IMR-90 (cell line): ENCODE data around the gene TMCC3.

Experiments
- BHLHE40 ChIP-seq: fragments of 150-350 bp; IDR thresholded peaks from 2 replicates; pipeline ENCODE4 v1.6.1; 2016; ENCODE audit warnings: mild to moderate bottlenecking, low read depth, low read length
- CEBPB ChIP-seq: IDR thresholded peaks from 2 replicates; pipeline ENCODE4 v1.6.1; 2012; ENCODE audit warnings: low read depth, low read length, improper control_type of control experiment
- CHD1 ChIP-seq: IDR thresholded peaks from 2 replicates; pipeline ENCODE4 v1.6.1; 2012; ENCODE audit warnings: low read depth, low read length, improper control_type of control experiment
- MXI1 ChIP-seq: IDR thresholded peaks from 2 replicates; pipeline ENCODE4 v1.6.1; 2012; ENCODE audit warnings: low read depth, mild to moderate bottlenecking, low read length, moderate library complexity, borderline replicate concordance
- POLR2A ChIP-seq: IDR thresholded peaks from 2 replicates; pipeline ENCODE4 v1.6.1; 2012; ENCODE audit warnings: mild to moderate bottlenecking, low read depth, low read length
- SMC3 ChIP-seq: fragments of 150-350 bp; IDR thresholded peaks from 2 replicates; pipeline ENCODE4 v1.6.1; 2016; ENCODE audit warnings: low read depth, mild to moderate bottlenecking, antibody characterized with exemption, low read length, moderate library complexity
- TF ChIP-seq, protein P1 (sequence below): conservative IDR thresholded peaks from 2 replicates; pipeline ENCODE4 v1.5.1; 2012; ENCODE audit warnings: mild to moderate bottlenecking, low read depth, low read length, improper control_type of control experiment

DNA sequence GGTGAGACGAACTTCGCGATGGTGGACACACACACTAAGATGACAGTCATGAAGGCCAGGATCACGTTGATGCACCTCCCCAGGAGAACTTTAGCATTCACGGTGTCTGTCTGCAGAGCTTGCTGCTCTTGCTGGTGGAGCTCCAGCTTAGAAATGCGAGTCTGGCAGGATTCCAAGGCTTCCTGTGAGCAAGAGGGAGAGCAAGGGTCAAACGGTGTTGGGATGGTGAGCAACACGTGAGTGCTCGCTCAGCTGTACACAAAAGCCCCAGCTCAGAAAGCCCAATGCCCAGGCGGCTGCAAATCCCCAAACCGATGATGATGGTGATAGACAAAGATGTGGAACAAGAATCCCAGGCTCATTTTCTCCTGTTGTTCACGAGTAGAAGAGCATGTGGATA lies 78.8 kb downstream of the TMCC3 start:
- TF ChIP-seq POLR2A (no peak), MXI1 (no peak), BHLHE40 (peak; percentile 32; the same call in 1 of the 2 replicates), CEBPB (no peak), CHD1 (no peak), SMC3 (no peak)
- TF ChIP-seq, protein P1, sequence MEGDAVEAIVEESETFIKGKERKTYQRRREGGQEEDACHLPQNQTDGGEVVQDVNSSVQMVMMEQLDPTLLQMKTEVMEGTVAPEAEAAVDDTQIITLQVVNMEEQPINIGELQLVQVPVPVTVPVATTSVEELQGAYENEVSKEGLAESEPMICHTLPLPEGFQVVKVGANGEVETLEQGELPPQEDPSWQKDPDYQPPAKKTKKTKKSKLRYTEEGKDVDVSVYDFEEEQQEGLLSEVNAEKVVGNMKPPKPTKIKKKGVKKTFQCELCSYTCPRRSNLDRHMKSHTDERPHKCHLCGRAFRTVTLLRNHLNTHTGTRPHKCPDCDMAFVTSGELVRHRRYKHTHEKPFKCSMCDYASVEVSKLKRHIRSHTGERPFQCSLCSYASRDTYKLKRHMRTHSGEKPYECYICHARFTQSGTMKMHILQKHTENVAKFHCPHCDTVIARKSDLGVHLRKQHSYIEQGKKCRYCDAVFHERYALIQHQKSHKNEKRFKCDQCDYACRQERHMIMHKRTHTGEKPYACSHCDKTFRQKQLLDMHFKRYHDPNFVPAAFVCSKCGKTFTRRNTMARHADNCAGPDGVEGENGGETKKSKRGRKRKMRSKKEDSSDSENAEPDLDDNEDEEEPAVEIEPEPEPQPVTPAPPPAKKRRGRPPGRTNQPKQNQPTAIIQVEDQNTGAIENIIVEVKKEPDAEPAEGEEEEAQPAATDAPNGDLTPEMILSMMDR = no peak
